Liver (tissue), 9 donors: Measurements from ENCODE around the gene ADK. TPM values are rescaled to one million over a fixed set of nuclear protein-coding genes. Genes with fewer than 3 reads are reported as not detected.

ENCODE experiments used
- DNase-seq: peaks from one replicate; pipeline ENCODE4 v3.0.0-alpha.2; 2017; ENCODE audit warnings: low spot score
- H3K27ac ChIP-seq, 2 donors: one replicate each; pipeline ENCODE4 v1.7.0; 2013; ENCODE audit warnings: inconsistent platforms in 2 of 2, low read length in 2 of 2, control low read depth in 1 of 2, low read depth in 1 of 2, mild to moderate bottlenecking in 1 of 2
- H3K27me3 ChIP-seq, 4 donors: one replicate each; pipeline versions ENCODE4 v1.6.1 to v1.7.0; 2013; ENCODE audit warnings: low read length in 3 of 4, inconsistent platforms in 1 of 4, mild to moderate bottlenecking in 1 of 4, moderate library complexity in 1 of 4; ENCODE audit not compliant: control insufficient read depth in 4 of 4, insufficient read depth in 4 of 4
- H3K36me3 ChIP-seq, 4 donors: one replicate each; pipeline versions ENCODE4 v1.6.1 to v1.7.0; 2013; ENCODE audit warnings: low read length in 3 of 4, mild to moderate bottlenecking in 3 of 4, low read depth in 1 of 4, moderate library complexity in 1 of 4; ENCODE audit not compliant: control insufficient read depth in 4 of 4, insufficient read depth in 3 of 4
- H3K4me1 ChIP-seq, 4 donors: one replicate each; pipeline versions ENCODE4 v1.6.1 to v1.7.0; 2013; ENCODE audit warnings: low read length in 3 of 4, mild to moderate bottlenecking in 3 of 4, moderate library complexity in 1 of 4; ENCODE audit not compliant: control insufficient read depth in 4 of 4, insufficient read depth in 4 of 4
- H3K4me3 ChIP-seq, 3 donors: one replicate each; pipeline versions ENCODE4 v1.6.1 to v1.7.0; 2013; ENCODE audit warnings: low read length in 3 of 3, control low read depth in 1 of 3, low read depth in 1 of 3, mild to moderate bottlenecking in 1 of 3
- H3K9ac ChIP-seq, 2 donors: one replicate each; pipeline ENCODE4 v1.7.0; 2013; ENCODE audit warnings: low read length in 2 of 2, mild to moderate bottlenecking in 2 of 2, moderate library complexity in 2 of 2, control low read depth in 1 of 2, low read depth in 1 of 2
- H3K9me3 ChIP-seq, 4 donors: one replicate each; pipeline versions ENCODE4 v1.6.1 to v1.7.0; 2013; ENCODE audit warnings: low read length in 3 of 4; ENCODE audit not compliant: control insufficient read depth in 4 of 4
- EGR1 ChIP-seq, 2 donors: IDR thresholded peaks; 2 replicates each; pipeline ENCODE4 v1.6.1; 2016 to 2018; ENCODE audit warnings: antibody characterized with exemption in 2 of 2, low read depth in 2 of 2
- FOXA1 ChIP-seq: IDR thresholded peaks from 2 replicates; pipeline ENCODE4 v1.6.1; 2016; ENCODE audit warnings: antibody characterized with exemption
- FOXA2 ChIP-seq: IDR thresholded peaks from 2 replicates; pipeline ENCODE4 v1.6.1; 2016; ENCODE audit warnings: antibody characterized with exemption
- GABPA ChIP-seq, 2 donors: IDR thresholded peaks in 1 of 2; conservative IDR thresholded peaks in 1 of 2; 2 replicates each; pipeline ENCODE4 v1.6.1; 2016; ENCODE audit warnings: antibody characterized with exemption in 2 of 2, mild to moderate bottlenecking in 1 of 2, moderate library complexity in 1 of 2
- HNF4A ChIP-seq, 2 donors: conservative IDR thresholded peaks; 2 replicates each; pipeline ENCODE4 v1.6.1; 2016; ENCODE audit warnings: antibody characterized with exemption in 2 of 2, mild to moderate bottlenecking in 2 of 2
- HNF4G ChIP-seq: IDR thresholded peaks from 2 replicates; pipeline ENCODE4 v1.6.1; 2016; ENCODE audit warnings: antibody characterized with exemption
- JUND ChIP-seq, 2 donors: IDR thresholded peaks; 2 replicates each; pipeline ENCODE4 v1.6.1; 2016; ENCODE audit warnings: antibody characterized with exemption in 2 of 2
- NR2F2 ChIP-seq: IDR thresholded peaks from 2 replicates; pipeline ENCODE4 v1.6.1; 2016; ENCODE audit warnings: antibody characterized with exemption
- RAD21 ChIP-seq, 2 donors: IDR thresholded peaks; 2 replicates each; pipeline ENCODE4 v1.6.1; 2016; ENCODE audit warnings: antibody characterized with exemption in 2 of 2, mild to moderate bottlenecking in 2 of 2
- RXRA ChIP-seq, 2 donors: IDR thresholded peaks; 2 replicates each; pipeline ENCODE4 v1.6.1; 2017 to 2018; ENCODE audit warnings: antibody characterized with exemption in 2 of 2, mild to moderate bottlenecking in 1 of 2
- SP1 ChIP-seq: IDR thresholded peaks from 2 replicates; pipeline ENCODE4 v1.6.1; 2018; ENCODE audit warnings: antibody characterized with exemption, mild to moderate bottlenecking
- TAF1 ChIP-seq: conservative IDR thresholded peaks from 2 replicates; pipeline ENCODE4 v1.6.1; 2016; ENCODE audit warnings: antibody characterized with exemption, mild to moderate bottlenecking
- YY1 ChIP-seq: IDR thresholded peaks from 2 replicates; pipeline ENCODE4 v1.6.1; 2016; ENCODE audit warnings: antibody characterized with exemption, mild to moderate bottlenecking
- WGBS: extraction: QIAGEN DNeasy Blood & Tissue Kit; methylation state at CpG from one replicate; pipeline ENCODE4 v1.1.7; 2013; 5-methylcytosine and 5-hydroxymethylcytosine counted together
- polyA plus RNA-seq, 2 donors: library from polyadenylated mRNA; stranded (reverse) in 1 of 2; unstranded in 1 of 2; fragments of 200-250 nt in 1 of 2; fragments of >200 nt in 1 of 2; fragmentation: Nextera tagmentation in 1 of 2; extraction: Ambion mirVana in 1 of 2; gene quantifications; one replicate each; pipeline versions ENCODE4 v1.2.1 to v1.2.3, GENCODE V29; 2013 to 2015
- total RNA-seq, 2 donors: library from RNA; depleted of rRNA; stranded (reverse); fragments of >200 nt; gene quantifications; one replicate each; pipeline ENCODE4 v1.2.3, GENCODE V29; 2014
- TF ChIP-seq, protein P1 (sequence below): IDR thresholded peaks from 2 replicates; pipeline ENCODE4 v1.6.1; 2016; ENCODE audit warnings: antibody characterized with exemption
- TF ChIP-seq, protein P2 (sequence below): IDR thresholded peaks from 2 replicates; pipeline ENCODE4 v1.6.1; 2016; ENCODE audit warnings: antibody characterized with exemption
- TF ChIP-seq, protein P3 (sequence below): IDR thresholded peaks from 2 replicates; pipeline ENCODE4 v1.6.1; 2016; ENCODE audit warnings: antibody characterized with exemption
- TF ChIP-seq, protein P4 (sequence below): IDR thresholded peaks from 2 replicates; pipeline ENCODE4 v1.6.1; 2016; ENCODE audit warnings: antibody characterized with exemption, mild to moderate bottlenecking
- donor health status: healthy.
- donor health status: healthy.
- donor health status: healthy.
- donor health status: healthy.
- donor health status: healthy.

ADK gene
- total and polyA plus RNA-seq, 4 donors: 18.0 to 110 (median 65.5) TPM

DNA sequence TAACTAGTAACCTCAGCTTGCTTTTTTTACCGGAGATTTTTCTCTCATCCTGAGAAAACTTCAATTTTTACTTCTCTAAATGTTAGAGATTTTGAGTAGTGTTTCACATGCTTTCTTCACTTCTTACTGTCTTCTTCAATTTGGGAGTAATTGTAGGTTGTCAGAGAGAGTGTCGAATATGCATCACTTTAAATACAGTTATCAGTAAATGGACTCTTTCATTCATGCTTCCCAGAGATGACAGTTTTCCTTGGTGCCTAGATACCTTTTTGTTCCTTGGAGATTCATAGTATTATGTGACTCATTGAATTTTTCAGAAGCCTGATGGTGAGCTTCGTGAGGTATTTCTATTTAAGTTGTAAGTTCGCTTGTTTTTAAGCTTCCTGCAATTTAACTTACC lies 169.7 kb downstream of the ADK start (continued):
- TF ChIP-seq, protein P1, sequence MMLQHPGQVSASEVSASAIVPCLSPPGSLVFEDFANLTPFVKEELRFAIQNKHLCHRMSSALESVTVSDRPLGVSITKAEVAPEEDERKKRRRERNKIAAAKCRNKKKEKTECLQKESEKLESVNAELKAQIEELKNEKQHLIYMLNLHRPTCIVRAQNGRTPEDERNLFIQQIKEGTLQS: no peak
- TF ChIP-seq, protein P2, sequence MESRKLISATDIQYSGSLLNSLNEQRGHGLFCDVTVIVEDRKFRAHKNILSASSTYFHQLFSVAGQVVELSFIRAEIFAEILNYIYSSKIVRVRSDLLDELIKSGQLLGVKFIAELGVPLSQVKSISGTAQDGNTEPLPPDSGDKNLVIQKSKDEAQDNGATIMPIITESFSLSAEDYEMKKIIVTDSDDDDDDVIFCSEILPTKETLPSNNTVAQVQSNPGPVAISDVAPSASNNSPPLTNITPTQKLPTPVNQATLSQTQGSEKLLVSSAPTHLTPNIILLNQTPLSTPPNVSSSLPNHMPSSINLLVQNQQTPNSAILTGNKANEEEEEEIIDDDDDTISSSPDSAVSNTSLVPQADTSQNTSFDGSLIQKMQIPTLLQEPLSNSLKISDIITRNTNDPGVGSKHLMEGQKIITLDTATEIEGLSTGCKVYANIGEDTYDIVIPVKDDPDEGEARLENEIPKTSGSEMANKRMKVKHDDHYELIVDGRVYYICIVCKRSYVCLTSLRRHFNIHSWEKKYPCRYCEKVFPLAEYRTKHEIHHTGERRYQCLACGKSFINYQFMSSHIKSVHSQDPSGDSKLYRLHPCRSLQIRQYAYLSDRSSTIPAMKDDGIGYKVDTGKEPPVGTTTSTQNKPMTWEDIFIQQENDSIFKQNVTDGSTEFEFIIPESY: no peak
- no peak for TF ChIP-seq FOXA1

DNA sequence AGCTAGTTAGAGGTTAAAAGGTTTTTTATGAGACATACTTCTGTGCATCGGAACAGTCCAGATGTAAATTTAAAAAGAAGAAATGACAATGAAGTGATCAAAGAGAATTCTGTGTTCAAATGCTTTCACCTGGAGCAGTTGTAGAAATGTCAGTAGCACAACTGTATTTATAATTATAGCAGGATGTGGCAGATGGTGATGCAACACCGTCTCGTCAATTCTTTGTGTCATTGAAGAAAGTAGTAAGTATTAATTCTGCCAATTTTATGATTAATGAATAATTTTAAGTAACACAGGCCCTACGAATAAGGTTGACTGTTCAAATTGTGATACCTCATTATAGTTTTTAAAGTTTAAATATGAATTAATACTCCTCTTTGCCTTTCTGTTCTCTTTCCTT lies 171.1 kb downstream of the ADK start:
- no peak for TF ChIP-seq YY1
- no peak for TF ChIP-seq EGR1 (IDR thresholded peaks at IDR 0.05; ENCODE audit: low read depth in 2 of 2)
- TF ChIP-seq FOXA2: no peak
- TF ChIP-seq FOXA1: no peak
- TF ChIP-seq JUND (IDR thresholded peaks at IDR 0.05): no peak
- TF ChIP-seq, protein P1: no peak
- no peak for TF ChIP-seq NR2F2
- TF ChIP-seq, protein P3, sequence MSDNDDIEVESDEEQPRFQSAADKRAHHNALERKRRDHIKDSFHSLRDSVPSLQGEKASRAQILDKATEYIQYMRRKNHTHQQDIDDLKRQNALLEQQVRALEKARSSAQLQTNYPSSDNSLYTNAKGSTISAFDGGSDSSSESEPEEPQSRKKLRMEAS: no peak
- TF ChIP-seq, protein P4, sequence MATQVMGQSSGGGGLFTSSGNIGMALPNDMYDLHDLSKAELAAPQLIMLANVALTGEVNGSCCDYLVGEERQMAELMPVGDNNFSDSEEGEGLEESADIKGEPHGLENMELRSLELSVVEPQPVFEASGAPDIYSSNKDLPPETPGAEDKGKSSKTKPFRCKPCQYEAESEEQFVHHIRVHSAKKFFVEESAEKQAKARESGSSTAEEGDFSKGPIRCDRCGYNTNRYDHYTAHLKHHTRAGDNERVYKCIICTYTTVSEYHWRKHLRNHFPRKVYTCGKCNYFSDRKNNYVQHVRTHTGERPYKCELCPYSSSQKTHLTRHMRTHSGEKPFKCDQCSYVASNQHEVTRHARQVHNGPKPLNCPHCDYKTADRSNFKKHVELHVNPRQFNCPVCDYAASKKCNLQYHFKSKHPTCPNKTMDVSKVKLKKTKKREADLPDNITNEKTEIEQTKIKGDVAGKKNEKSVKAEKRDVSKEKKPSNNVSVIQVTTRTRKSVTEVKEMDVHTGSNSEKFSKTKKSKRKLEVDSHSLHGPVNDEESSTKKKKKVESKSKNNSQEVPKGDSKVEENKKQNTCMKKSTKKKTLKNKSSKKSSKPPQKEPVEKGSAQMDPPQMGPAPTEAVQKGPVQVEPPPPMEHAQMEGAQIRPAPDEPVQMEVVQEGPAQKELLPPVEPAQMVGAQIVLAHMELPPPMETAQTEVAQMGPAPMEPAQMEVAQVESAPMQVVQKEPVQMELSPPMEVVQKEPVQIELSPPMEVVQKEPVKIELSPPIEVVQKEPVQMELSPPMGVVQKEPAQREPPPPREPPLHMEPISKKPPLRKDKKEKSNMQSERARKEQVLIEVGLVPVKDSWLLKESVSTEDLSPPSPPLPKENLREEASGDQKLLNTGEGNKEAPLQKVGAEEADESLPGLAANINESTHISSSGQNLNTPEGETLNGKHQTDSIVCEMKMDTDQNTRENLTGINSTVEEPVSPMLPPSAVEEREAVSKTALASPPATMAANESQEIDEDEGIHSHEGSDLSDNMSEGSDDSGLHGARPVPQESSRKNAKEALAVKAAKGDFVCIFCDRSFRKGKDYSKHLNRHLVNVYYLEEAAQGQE: no peak
- TF ChIP-seq RXRA (IDR thresholded peaks at IDR 0.05): no peak
- TF ChIP-seq TAF1: no peak
- TF ChIP-seq HNF4G: no peak
- no peak for TF ChIP-seq SP1
- TF ChIP-seq, protein P2: no peak
- TF ChIP-seq GABPA (IDR thresholded peaks at IDR 0.05 in 1 of 2, conservative IDR thresholded peaks at IDR 0.05 in 1 of 2): no peak
- TF ChIP-seq RAD21 (IDR thresholded peaks at IDR 0.05): no peak
- TF ChIP-seq HNF4A (conservative IDR thresholded peaks at IDR 0.05): no peak
- Histone ChIP-seq H3K9me3 (peaks cover 0 to 1% (median 0%) of the 10 kb centered on the region in 4 donors), H3K9ac (no peak overlapping the region), H3K27me3 (no peaks in the 10 kb centered on the region), H3K36me3 (peaks cover 0 to 7% (median 2%) of the 10 kb centered on the region in 4 donors), H3K4me3 (no peak overlapping the region), H3K4me1 (no peaks in the 10 kb centered on the region), H3K27ac (no peak overlapping the region)
- WGBS: 79% methylated on average over 4 of the region's 4 CpGs
- DNase-seq: no peak
